Neural crest cell (in vitro differentiated cells): ENCODE results near the gene PNN. TPM values are rescaled to one million over a fixed set of nuclear protein-coding genes. Genes with fewer than 3 reads are reported as not detected.
A peak's percentile ranks its signal among the peaks of the same experiment; 100 is the strongest.
"Not testable (repeated sequence)": the region's sequence is repeated elsewhere in the genome, so short reads cannot be mapped to it uniquely, and the experiment has no call there.

ENCODE experiments used
- DNase-seq: peaks from one replicate; pipeline ENCODE4 v3.0.0; 2021; ENCODE audit warnings: low read depth, mixed read lengths, low spot score
- H3K27ac Mint-ChIP-seq: one replicate; pipeline ENCODE4 v1.8.0; 2021; ENCODE audit warnings: mild to moderate bottlenecking, mixed read lengths; ENCODE audit not compliant: unreplicated experiment
- H3K27me3 Mint-ChIP-seq: 2 replicates; pipeline ENCODE4 v1.8.0; 2021; ENCODE audit warnings: low read depth, mild to moderate bottlenecking, mixed read lengths
- H3K36me3 Mint-ChIP-seq: 2 replicates; pipeline ENCODE4 v1.8.0; 2021; ENCODE audit warnings: low read depth, mild to moderate bottlenecking, mixed read lengths
- H3K4me1 Mint-ChIP-seq: 2 replicates; pipeline ENCODE4 v1.8.0; 2021; ENCODE audit warnings: mixed read lengths
- H3K4me3 Mint-ChIP-seq: one replicate; pipeline ENCODE4 v1.8.0; 2021; ENCODE audit warnings: mild to moderate bottlenecking, mixed read lengths
- H3K9me3 Mint-ChIP-seq: 2 replicates; pipeline ENCODE4 v1.8.0; 2021; ENCODE audit warnings: mixed read lengths
- CTCF ChIP-seq: fragments of 200-600 bp; sonication (generic); conservative IDR thresholded peaks from 2 replicates; pipeline ENCODE4 v1.5.0; 2021; ENCODE audit warnings: antibody characterized with exemption, mild to moderate bottlenecking
- long read RNA-seq: library from polyadenylated mRNA; unstranded; transcript quantifications from one replicate; pipeline ENCODE4 v2.0.0, GENCODE V29; 2020
- total RNA-seq: library from RNA; stranded (reverse); gene quantifications from 2 replicates; pipeline ENCODE4 v1.2.1, GENCODE V29; 2021

PNN gene
- total RNA-seq: 128 and 145 TPM in 2 replicates
- long read RNA-seq, transcript PNN-201 (9 exons, 3,576 nt): major isoform, 49 of 84 reads
- long read RNA-seq, partial matches to known transcripts: 9 of 84 reads
- long read RNA-seq, other reads (novel, unspliced or antisense): 24 of 84 reads

GRCh38 chr14:39174560-39175444 is at the start of gene PNN:
TSS of gene PNN (plus strand) at chr14:39175254. CDS start at chr14:39175280, 26 bp downstream.
- H3K27me3 Mint-ChIP-seq: peaks cover 4% of the 10 kb centered on the region
- no peaks in the 10 kb centered on the region for H3K9me3 Mint-ChIP-seq
- no peak for TF ChIP-seq CTCF
- peak within 1 kb of the TSS; percentile 99 for H3K4me3 Mint-ChIP-seq
- peaks cover 22% of the 10 kb centered on the region for H3K36me3 Mint-ChIP-seq
- H3K27ac Mint-ChIP-seq: peak within 1 kb of the TSS; percentile 100
- H3K4me1 Mint-ChIP-seq: peaks cover 47% of the 10 kb centered on the region
- peak; percentile 88 for DNase-seq

- peaks cover 23% of the 10 kb centered on the region for H3K36me3 Mint-ChIP-seq
- not testable (repeated sequence) for H3K27me3 Mint-ChIP-seq, DNase-seq, H3K9me3 Mint-ChIP-seq, H3K4me3 Mint-ChIP-seq, H3K27ac Mint-ChIP-seq, H3K4me1 Mint-ChIP-seq
Observed at GRCh38 chr14:39137835-39138234, 37.2 kb upstream of the PNN start.

DNA sequence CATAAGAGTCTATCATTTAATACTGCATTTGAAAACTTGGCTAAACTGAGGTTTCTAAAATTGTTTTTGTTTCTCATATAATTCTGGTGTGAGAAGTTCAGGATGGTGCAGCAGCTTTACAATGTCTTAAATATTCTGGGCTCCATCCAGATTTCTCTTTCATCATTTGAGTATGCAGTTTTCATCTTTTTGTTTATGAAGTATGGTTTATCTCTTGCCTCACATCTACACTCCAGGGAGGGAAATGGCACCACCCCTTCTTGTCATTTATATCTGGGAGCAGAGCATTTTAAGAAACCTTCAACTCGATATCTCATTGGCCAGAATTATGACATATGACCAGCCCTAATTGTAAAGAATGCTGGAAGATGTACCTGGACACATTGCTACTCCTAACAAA is 36.6 kb upstream of the PNN start:
- Mint-ChIP-seq H3K4me1 (no peaks in the 10 kb centered on the region), H3K27ac (no peak overlapping the region), H3K27me3 (no peaks in the 10 kb centered on the region), H3K36me3 (peaks cover 26% of the 10 kb centered on the region), H3K4me3 (no peak overlapping the region), H3K9me3 (peaks cover 5% of the 10 kb centered on the region)
- no peak for DNase-seq
- no peak for TF ChIP-seq CTCF

DNA sequence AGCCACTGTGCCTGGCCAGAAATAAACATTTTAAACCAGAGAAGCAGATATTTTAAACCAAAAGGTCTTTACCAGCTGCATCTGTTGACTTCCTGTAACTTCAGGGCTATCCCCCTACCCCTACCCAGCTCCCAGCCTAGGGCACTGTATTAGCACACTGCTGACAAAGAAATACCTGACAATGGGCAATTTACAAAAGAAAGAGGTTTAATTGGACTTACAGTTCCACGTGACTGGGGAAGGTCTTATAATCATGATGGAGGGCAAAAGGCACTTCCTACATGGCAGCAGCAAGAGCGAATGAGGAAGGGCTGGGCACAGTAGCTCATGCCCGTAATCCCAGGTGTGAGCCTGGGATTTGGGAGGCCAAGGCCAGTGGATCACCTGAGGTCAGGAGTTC is 34.9 kb upstream of the PNN start:
- Mint-ChIP-seq H3K9me3 (peaks cover 5% of the 10 kb centered on the region), H3K27me3 (no peaks in the 10 kb centered on the region), H3K4me1 (no peaks in the 10 kb centered on the region), H3K27ac (no peak overlapping the region), H3K4me3 (no peak overlapping the region), H3K36me3 (peaks cover 26% of the 10 kb centered on the region)
- no peak for TF ChIP-seq CTCF
- DNase-seq: no peak

- not testable (repeated sequence) for H3K27ac Mint-ChIP-seq, H3K4me1 Mint-ChIP-seq, H3K27me3 Mint-ChIP-seq, DNase-seq, H3K4me3 Mint-ChIP-seq, H3K9me3 Mint-ChIP-seq
- H3K36me3 Mint-ChIP-seq: peaks cover 25% of the 10 kb centered on the region
Observed at GRCh38 chr14:39141623-39142022, 33.4 kb upstream of the PNN start.

GRCh38 chr14:39143226-39143625 is 31.8 kb upstream of the PNN start:
- not testable (repeated sequence) for H3K4me1 Mint-ChIP-seq, DNase-seq, H3K27me3 Mint-ChIP-seq, H3K9me3 Mint-ChIP-seq, H3K27ac Mint-ChIP-seq, H3K4me3 Mint-ChIP-seq
- H3K36me3 Mint-ChIP-seq: peaks cover 25% of the 10 kb centered on the region

DNA sequence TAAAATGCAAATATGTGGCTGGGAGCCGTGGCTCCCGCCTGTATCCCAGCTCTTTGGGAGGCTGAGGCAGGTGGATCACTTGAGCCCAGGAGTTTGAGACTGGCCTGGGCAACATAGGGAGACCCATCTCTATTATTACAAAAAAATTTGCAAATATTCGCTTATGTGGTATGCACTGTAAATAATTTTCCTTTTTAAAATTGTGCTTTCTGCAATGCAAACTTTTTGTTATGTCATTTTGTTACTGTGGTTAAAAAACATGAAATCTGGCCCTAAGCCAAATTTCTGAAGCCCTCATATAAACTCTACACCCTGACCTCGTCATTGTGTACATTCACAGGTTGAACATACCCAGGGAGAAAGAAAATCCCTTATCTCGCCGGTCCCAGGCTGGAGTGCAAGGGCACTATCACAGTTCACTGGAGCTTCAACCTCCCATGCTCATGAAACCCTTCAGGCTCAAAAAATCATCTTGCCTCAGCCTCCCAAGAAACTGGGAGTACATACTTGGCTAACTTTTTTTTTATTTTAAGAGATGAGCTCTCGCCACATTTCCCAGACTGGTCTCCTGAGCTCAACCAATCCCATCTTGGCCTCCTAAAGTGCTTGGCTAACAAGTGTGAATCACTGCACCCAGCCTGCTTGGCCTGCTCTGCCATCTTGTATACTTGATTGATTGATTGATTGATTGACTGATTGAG is 29.6 kb upstream of the PNN start:
- DNase-seq: no peak
- peaks cover 18% of the 10 kb centered on the region for H3K36me3 Mint-ChIP-seq
- H3K27ac Mint-ChIP-seq: no peak overlapping the region
- H3K4me1 Mint-ChIP-seq: no peaks in the 10 kb centered on the region
- no peak for TF ChIP-seq CTCF
- no peak overlapping the region for H3K4me3 Mint-ChIP-seq
- no peaks in the 10 kb centered on the region for H3K27me3 Mint-ChIP-seq
- peaks cover 3% of the 10 kb centered on the region for H3K9me3 Mint-ChIP-seq
